Vagina (tissue), 2 donors: ENCODE measurements around the gene ZNF738.

ENCODE experiments used
- CTCF ChIP-seq, 3 experiments: fragments of 450-650 bp in 2 of 3; fragments of 200-600 bp in 1 of 3; sonication (generic) in 1 of 3; IDR thresholded peaks; one replicate each; pipeline ENCODE4 v1.5.1; 2017 to 2019; ENCODE audit warnings: antibody characterized with exemption in 3 of 3, mild to moderate bottlenecking in 2 of 3, moderate library complexity in 2 of 3
- POLR2A ChIP-seq, 2 donors: fragments of 450-650 bp; IDR thresholded peaks; one replicate each; pipeline ENCODE4 v1.6.1; 2017; ENCODE audit warnings: antibody characterized with exemption in 2 of 2, mild to moderate bottlenecking in 2 of 2, moderate library complexity in 2 of 2
- POLR2AphosphoS5 ChIP-seq, 2 donors: sonication (generic); formaldehyde crosslinking; IDR thresholded peaks; one replicate each; pipeline ENCODE4 v1.9.0; 2017; ENCODE audit warnings: antibody characterized with exemption in 2 of 2, mild to moderate bottlenecking in 2 of 2, low read depth in 1 of 2; ENCODE audit not compliant: insufficient read depth in 1 of 2

- TF ChIP-seq POLR2A (IDR thresholded peaks at IDR 0.05): no peak
- no peak for TF ChIP-seq CTCF (IDR thresholded peaks at IDR 0.05)
- no peak for TF ChIP-seq POLR2AphosphoS5 (IDR thresholded peaks at IDR 0.05; ENCODE audit: insufficient read depth in 1 of 2, low read depth in 1 of 2)
Measured at GRCh38 chr19:21314676-21315075, 44.1 kb upstream of the ZNF738 start.
